ENCODE measurements around the gene SLC25A13. TPM values are rescaled to one million over a fixed set of nuclear protein-coding genes. Genes with fewer than 3 reads are reported as not detected.

SLC25A13 gene
- total RNA-seq, 1 experiment from 2014 or later, result 71.7 TPM

DNA sequence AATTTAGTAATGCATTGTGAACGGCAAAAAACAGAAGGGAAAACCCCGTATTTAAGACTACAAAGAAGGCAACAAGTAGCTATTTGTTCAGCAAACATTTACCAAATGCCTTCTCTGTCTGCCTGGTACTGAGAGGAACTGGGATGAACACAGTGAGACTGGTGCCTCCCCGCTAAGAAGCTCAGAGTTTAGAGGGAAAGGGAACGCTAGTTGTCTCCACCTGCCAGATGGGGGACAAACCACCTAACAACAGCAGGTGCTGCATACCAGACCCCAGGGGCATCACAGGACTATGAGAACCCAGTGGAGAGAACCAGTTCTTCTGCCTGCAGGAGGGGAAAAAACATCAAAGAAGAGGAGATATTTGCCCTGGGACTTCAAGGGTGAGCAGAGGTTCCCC is 147.1 kb downstream of the SLC25A13 start:
- H3K14ac ChIP-seq (ENCODE audit: insufficient read depth, low read length), result no peak overlapping the region
- no peak overlapping the region for H2BK120ac ChIP-seq (ENCODE audit: low read depth, low read length, poor library complexity, severe bottlenecking)
- H4K91ac ChIP-seq (ENCODE audit: insufficient read length, low read depth, low read length), result no peak overlapping the region
- H3K27ac ChIP-seq (ENCODE audit: insufficient read length, low read depth, low read length), result no peak overlapping the region
- no peaks in the 10 kb centered on the region for H3K4me1 ChIP-seq (ENCODE audit: insufficient read depth, low read length)
- H3T11ph ChIP-seq (ENCODE audit: low read length), result no peak overlapping the region
- H3K36me3 Mint-ChIP-seq (ENCODE audit: insufficient read depth in 1 of 3, low read depth in 3 of 3), result peaks cover 0 to 13% (median 3%) of the 10 kb centered on the region in 3 experiments; a peak in 4 of 7 replicates
- H4K5ac ChIP-seq (ENCODE audit: insufficient read length, low read depth, low read length), result no peak overlapping the region
- H3K4me1 Mint-ChIP-seq, result peaks cover 25 to 31% of the 10 kb centered on the region in 2 experiments
- H3K4ac ChIP-seq (ENCODE audit: low read depth, low read length), result no peak overlapping the region
- no peak overlapping the region for H2BK20ac ChIP-seq (ENCODE audit: low read depth, low read length, poor library complexity, severe bottlenecking)
- no peaks in the 10 kb centered on the region for H3K79me2 ChIP-seq (ENCODE audit: insufficient read depth, low read length)
- H3K27me3 Mint-ChIP-seq (ENCODE audit: low read depth), result no peaks in the 10 kb centered on the region
- no peaks in the 10 kb centered on the region for H4K20me1 ChIP-seq (ENCODE audit: control insufficient read depth, insufficient read depth, insufficient read length)
- no peak overlapping the region for H4K8ac ChIP-seq (replicated peaks; ENCODE audit: insufficient read length, low read depth, low read length)
- H3K9me3 Mint-ChIP-seq, result no peaks in the 10 kb centered on the region
- H3K79me1 ChIP-seq (ENCODE audit: insufficient read depth, low read depth, low read length, poor library complexity, severe bottlenecking), result no peaks in the 10 kb centered on the region
- H3K27me3 ChIP-seq (ENCODE audit: insufficient read depth, low read length), result no peaks in the 10 kb centered on the region
- no peaks in the 10 kb centered on the region for H3K9me3 ChIP-seq (ENCODE audit: control insufficient read depth, low read depth, low read length)
- no peak overlapping the region for H2BK15ac ChIP-seq (ENCODE audit: low read depth, low read length)
- H3K23ac ChIP-seq (ENCODE audit: insufficient read length, low read depth, low read length), result no peak overlapping the region
- H3K18ac ChIP-seq (ENCODE audit: insufficient read length, low read depth, low read length), result no peak overlapping the region
- no peak overlapping the region for H3K4me2 ChIP-seq (ENCODE audit: insufficient read depth, insufficient read length, low read length)
- TF ChIP-seq, protein P1, sequence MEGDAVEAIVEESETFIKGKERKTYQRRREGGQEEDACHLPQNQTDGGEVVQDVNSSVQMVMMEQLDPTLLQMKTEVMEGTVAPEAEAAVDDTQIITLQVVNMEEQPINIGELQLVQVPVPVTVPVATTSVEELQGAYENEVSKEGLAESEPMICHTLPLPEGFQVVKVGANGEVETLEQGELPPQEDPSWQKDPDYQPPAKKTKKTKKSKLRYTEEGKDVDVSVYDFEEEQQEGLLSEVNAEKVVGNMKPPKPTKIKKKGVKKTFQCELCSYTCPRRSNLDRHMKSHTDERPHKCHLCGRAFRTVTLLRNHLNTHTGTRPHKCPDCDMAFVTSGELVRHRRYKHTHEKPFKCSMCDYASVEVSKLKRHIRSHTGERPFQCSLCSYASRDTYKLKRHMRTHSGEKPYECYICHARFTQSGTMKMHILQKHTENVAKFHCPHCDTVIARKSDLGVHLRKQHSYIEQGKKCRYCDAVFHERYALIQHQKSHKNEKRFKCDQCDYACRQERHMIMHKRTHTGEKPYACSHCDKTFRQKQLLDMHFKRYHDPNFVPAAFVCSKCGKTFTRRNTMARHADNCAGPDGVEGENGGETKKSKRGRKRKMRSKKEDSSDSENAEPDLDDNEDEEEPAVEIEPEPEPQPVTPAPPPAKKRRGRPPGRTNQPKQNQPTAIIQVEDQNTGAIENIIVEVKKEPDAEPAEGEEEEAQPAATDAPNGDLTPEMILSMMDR (conservative IDR thresholded peaks at IDR 0.05), result no peak
- H2BK5ac ChIP-seq (ENCODE audit: insufficient read length, low read length), result no peak overlapping the region
- WGBS (ENCODE audit: extremely low coverage, insufficient read length, low lambda C conversion rate), result no CpG with 5 or more reads among the region's 4 CpGs
- no peak overlapping the region for H3K27ac Mint-ChIP-seq
- no peak overlapping the region for H3K56ac ChIP-seq (ENCODE audit: insufficient read length, low read depth, low read length)
- no peak overlapping the region for H3K4me3 Mint-ChIP-seq
- no peak overlapping the region for H2BK12ac ChIP-seq (ENCODE audit: insufficient read length, low read depth, low read length)
- H3K23me2 ChIP-seq (ENCODE audit: insufficient read length, low read depth, low read length, poor library complexity, severe bottlenecking), result no peaks in the 10 kb centered on the region
- DNase-seq, result peak; percentile 44
- no peak overlapping the region for H3K9ac ChIP-seq (ENCODE audit: extremely low read depth, insufficient read length, low read length)
- no peak overlapping the region for H2AFZ ChIP-seq (ENCODE audit: low read length)
- no peak overlapping the region for H2AK5ac ChIP-seq (ENCODE audit: insufficient read length, low read length)

All from H9 (cell line).